ENCODE results near the gene ITGA11. TPM values are rescaled to one million over a fixed set of nuclear protein-coding genes. Genes with fewer than 3 reads are reported as not detected.

ITGA11 gene
- total RNA-seq, 3 donors from 2014 or later: 7.8 to 8.5 (median 7.9) TPM

DNA sequence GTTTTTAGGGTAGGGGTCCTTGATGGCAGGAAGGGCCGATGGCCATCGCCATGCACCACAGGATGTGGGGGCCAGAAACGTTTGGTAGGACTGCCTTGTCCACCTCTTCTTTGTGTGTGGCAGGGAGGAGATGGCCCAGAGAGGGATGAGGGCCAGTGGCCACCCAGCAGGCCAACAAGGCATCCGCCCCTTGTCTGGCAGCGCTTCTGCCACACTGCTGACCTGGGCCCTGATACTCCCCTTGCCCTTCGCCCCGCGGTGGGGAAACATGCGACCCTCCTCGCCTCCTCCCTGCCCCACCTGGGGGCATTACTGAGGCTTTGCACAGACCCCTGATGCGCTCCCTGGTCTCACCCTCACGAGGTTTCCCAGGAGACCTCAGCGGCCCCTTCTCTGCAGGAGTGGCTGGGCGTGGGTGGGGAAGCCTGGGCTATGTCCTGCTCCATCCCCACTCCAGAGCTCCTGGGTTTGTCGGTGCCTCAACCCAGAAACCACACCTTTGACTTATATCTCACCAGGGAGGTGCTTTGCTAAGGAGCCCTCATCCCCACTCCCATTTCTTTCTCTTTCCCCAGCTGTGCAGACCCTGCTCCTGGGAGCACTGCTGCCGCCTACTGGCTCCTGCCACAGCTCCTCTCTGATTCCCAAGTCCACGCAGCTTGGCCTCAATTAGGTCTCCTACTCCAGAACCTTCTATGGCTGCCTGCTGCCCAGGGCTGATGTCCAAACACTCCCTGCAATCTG lies 115.7 kb downstream of the ITGA11 start:
- Histone ChIP-seq H3K27ac (no peak overlapping the region), H3K9me3 (no peaks in the 10 kb centered on the region), H3K27me3 (no peaks in the 10 kb centered on the region), H3K4me3 (no peak overlapping the region), H3K36me3 (no peaks in the 10 kb centered on the region), H3K4me1 (no peaks in the 10 kb centered on the region)
- intact Hi-C loops (cut with DNase I; ENCODE audit: low total_unique reads): no loop called here
- TF ChIP-seq POLR2A (IDR thresholded peaks at IDR 0.05) (no peak), POLR2AphosphoS5 (IDR thresholded peaks at IDR 0.05) (no peak)
- TF ChIP-seq, protein P1, sequence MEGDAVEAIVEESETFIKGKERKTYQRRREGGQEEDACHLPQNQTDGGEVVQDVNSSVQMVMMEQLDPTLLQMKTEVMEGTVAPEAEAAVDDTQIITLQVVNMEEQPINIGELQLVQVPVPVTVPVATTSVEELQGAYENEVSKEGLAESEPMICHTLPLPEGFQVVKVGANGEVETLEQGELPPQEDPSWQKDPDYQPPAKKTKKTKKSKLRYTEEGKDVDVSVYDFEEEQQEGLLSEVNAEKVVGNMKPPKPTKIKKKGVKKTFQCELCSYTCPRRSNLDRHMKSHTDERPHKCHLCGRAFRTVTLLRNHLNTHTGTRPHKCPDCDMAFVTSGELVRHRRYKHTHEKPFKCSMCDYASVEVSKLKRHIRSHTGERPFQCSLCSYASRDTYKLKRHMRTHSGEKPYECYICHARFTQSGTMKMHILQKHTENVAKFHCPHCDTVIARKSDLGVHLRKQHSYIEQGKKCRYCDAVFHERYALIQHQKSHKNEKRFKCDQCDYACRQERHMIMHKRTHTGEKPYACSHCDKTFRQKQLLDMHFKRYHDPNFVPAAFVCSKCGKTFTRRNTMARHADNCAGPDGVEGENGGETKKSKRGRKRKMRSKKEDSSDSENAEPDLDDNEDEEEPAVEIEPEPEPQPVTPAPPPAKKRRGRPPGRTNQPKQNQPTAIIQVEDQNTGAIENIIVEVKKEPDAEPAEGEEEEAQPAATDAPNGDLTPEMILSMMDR (IDR thresholded peaks at IDR 0.05): no peak
- peak; percentile 14 to 43 for DNase-seq (ENCODE audit: low spot score in 2 of 2)

DNA sequence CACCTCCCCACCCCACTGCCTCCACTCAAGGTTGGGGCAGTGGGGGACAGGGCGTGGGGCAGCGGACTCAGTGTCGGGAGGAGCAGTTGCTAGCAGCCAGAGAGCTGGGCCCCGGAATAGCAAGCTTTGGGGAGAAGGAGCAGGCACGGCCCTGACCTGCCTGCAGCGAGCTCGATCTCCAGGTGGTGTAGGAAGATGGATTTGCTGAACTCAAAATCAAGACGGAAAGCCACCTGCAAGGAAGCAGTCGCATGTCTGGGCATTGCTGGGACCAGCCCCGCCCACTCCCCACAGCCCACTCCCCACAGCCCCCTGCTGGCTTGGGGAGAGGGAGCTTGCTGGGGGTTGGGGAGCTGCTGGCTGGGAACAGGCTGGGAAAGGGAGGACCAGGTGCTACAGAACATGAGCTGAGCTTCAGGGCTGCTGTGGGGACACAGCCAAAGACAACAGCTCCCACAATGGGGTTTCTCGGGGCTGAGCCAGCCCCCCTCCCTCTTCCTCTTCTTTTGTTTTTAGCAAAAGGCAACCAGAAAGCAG lies 116.4 kb downstream of the ITGA11 start:
- peak in 1 of 2 donors; percentile 35 for DNase-seq (ENCODE audit: low spot score in 2 of 2)
- H3K36me3 ChIP-seq: no peaks in the 10 kb centered on the region
- TF ChIP-seq POLR2A (IDR thresholded peaks at IDR 0.05) (no peak), POLR2AphosphoS5 (IDR thresholded peaks at IDR 0.05) (no peak)
- TF ChIP-seq, protein P1 (IDR thresholded peaks at IDR 0.05): no peak
- H3K9me3 ChIP-seq: no peaks in the 10 kb centered on the region
- intact Hi-C loops (cut with DNase I; ENCODE audit: low total_unique reads): no loop called here
- no peaks in the 10 kb centered on the region for H3K27me3 ChIP-seq
- no peak overlapping the region for H3K27ac ChIP-seq
- H3K4me3 ChIP-seq: no peak overlapping the region
- H3K4me1 ChIP-seq: no peaks in the 10 kb centered on the region

DNA sequence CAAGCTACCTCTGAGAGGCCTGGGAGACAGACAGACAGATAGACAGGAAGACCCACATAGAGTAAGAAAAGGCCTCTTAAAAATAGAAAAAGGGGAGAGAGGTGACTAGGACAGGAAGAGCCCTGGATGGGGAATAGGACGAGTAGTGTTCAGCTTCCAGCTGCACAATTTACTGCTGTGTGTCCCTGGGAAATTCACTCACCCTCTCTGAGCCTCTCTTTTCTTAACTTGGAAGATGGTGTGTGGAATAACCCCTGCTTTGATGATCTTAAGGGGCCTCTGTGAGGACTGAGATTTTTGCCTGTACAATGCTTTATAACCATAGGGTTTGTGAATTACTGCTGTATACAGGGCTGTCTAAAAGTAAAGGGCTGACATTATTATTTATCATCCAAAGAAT lies 116.9 kb downstream of the ITGA11 start:
- H3K9me3 ChIP-seq: no peaks in the 10 kb centered on the region
- no peak overlapping the region for H3K4me3 ChIP-seq
- intact Hi-C loops (cut with DNase I; ENCODE audit: low total_unique reads): no loop called here
- TF ChIP-seq POLR2A (IDR thresholded peaks at IDR 0.05) (no peak), POLR2AphosphoS5 (IDR thresholded peaks at IDR 0.05) (no peak)
- TF ChIP-seq, protein P1 (IDR thresholded peaks at IDR 0.05): no peak
- peak in 1 of 2 donors; percentile 2 for DNase-seq (ENCODE audit: low spot score in 2 of 2)
- H3K27ac ChIP-seq: no peak overlapping the region
- H3K4me1 ChIP-seq: no peaks in the 10 kb centered on the region
- no peaks in the 10 kb centered on the region for H3K36me3 ChIP-seq
- no peaks in the 10 kb centered on the region for H3K27me3 ChIP-seq

DNA sequence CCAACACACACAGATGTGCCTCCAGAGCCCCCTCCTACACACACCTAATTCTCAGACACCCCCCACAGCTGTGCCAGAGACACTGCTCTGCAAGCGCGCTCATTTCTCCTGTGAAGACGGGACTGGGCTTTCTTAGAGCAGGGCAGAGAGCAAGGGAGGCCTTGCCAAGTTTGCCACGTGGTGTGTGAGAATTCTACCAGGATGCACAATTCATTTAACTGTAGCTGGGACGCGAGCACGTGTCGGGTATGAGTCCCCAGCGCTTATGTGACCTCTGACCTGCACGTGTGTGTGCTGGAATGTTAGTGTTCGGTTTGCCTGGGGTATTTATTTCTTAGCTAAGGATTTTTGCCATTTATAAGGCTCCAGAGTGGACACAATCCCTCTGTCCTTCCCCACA lies 117.4 kb downstream of the ITGA11 start:
- no peaks in the 10 kb centered on the region for H3K4me1 ChIP-seq
- H3K27ac ChIP-seq: no peak overlapping the region
- H3K9me3 ChIP-seq: no peaks in the 10 kb centered on the region
- intact Hi-C loops (cut with DNase I; ENCODE audit: low total_unique reads): no loop called here
- H3K36me3 ChIP-seq: no peaks in the 10 kb centered on the region
- H3K27me3 ChIP-seq: no peaks in the 10 kb centered on the region
- peak in 1 of 2 donors; percentile 14 for DNase-seq (ENCODE audit: low spot score in 2 of 2)
- TF ChIP-seq POLR2A (IDR thresholded peaks at IDR 0.05) (no peak), POLR2AphosphoS5 (IDR thresholded peaks at IDR 0.05) (no peak)
- TF ChIP-seq, protein P1 (IDR thresholded peaks at IDR 0.05): no peak
- no peak overlapping the region for H3K4me3 ChIP-seq

Data from breast epithelium (tissue), 4 donors.